ENCODE data around the gene ZNF362. TPM values are rescaled to one million over a fixed set of nuclear protein-coding genes. Genes with fewer than 3 reads are reported as not detected.

ZNF362 gene
- total RNA-seq, 4 donors from 2014 or later: 20.7 to 44.1 (median 26.7) TPM

DNA sequence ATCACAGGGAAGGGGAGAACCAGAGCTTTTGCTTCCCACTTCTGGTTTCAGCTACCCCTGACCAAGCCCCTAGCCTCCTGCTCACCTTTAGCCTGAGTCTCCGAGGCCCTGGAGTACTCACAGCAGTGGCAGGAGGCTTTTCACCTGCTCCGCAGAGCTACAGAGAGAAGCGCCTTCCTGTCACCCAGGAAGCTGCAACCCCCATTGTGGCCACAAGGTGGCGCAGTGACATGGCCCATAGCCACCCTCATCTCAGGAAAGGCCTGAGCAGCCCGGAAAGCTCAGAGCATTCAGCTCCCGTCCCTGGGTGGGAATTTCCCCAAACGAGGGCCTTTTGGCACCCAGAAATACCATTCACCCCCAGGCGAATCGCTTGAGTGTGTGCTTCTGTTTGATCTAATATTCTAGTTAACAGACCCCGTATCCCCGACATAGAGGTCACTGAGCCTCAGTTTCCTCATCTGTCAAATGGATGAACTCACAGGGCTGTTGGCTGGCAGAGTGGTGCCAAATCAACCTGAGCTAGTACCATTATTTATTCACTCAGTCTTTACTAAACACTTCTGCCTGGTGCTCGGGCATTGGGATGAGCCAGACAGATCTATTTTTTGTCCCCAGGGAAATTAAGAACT is 39.3 kb downstream of the ZNF362 start:
- H3K36me3 ChIP-seq: peaks cover 6 to 9% of the 10 kb centered on the region in 2 donors
- no peaks in the 10 kb centered on the region for H3K9me3 ChIP-seq
- WGBS, 2 donors: 47 to 51% methylated on average over 10 to 12 of the region's 12 CpGs
- TF ChIP-seq, protein P1, sequence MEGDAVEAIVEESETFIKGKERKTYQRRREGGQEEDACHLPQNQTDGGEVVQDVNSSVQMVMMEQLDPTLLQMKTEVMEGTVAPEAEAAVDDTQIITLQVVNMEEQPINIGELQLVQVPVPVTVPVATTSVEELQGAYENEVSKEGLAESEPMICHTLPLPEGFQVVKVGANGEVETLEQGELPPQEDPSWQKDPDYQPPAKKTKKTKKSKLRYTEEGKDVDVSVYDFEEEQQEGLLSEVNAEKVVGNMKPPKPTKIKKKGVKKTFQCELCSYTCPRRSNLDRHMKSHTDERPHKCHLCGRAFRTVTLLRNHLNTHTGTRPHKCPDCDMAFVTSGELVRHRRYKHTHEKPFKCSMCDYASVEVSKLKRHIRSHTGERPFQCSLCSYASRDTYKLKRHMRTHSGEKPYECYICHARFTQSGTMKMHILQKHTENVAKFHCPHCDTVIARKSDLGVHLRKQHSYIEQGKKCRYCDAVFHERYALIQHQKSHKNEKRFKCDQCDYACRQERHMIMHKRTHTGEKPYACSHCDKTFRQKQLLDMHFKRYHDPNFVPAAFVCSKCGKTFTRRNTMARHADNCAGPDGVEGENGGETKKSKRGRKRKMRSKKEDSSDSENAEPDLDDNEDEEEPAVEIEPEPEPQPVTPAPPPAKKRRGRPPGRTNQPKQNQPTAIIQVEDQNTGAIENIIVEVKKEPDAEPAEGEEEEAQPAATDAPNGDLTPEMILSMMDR (IDR thresholded peaks at IDR 0.05): peak; percentile 93 to 98 (median 97)
- no peak for TF ChIP-seq POLR2A (IDR thresholded peaks at IDR 0.05)
- peak overlapping the region in 1 of 3 donors; percentile 45 for H3K27ac ChIP-seq
- intact Hi-C loops (cut with DNase I): loop anchor here (2.0 to 10.0 kb wide), 2 partner anchors 73 to 169 kb away; no protein-coding TSS in a partner anchor
- no peak overlapping the region for H3K4me3 ChIP-seq (replicated peaks in 1 of 3)
- DNase-seq: peak; percentile 91
- H3K27me3 ChIP-seq: no peaks in the 10 kb centered on the region
- H3K4me1 ChIP-seq: peaks cover 8 to 9% of the 10 kb centered on the region in 2 donors

DNA sequence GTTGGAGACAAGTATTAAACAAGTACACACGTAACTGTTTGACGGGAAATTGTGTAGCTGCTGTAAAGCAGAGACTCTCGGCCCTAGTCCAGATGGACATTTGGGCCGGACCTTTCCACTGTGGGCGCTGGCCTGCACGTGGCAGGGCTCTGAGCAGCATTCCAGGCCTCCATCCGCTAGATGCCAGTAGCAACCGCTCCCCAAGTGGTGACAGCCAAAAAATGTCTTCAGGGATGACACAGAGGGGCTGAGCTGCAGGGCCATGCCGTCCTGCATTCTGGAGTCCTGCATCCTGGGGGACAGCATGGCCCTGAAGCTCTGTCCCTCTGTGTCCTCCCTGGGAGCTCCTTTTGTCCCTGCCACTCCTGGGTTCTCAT is 39.8 kb downstream of the ZNF362 start:
- no peaks in the 10 kb centered on the region for H3K9me3 ChIP-seq
- TF ChIP-seq POLR2A (IDR thresholded peaks at IDR 0.05): no peak
- TF ChIP-seq, protein P1 (IDR thresholded peaks at IDR 0.05): no peak
- peaks cover 13 to 14% of the 10 kb centered on the region in 2 donors for H3K4me1 ChIP-seq
- peak overlapping the region in 1 of 3 donors; percentile 45 for H3K27ac ChIP-seq
- H3K27me3 ChIP-seq: no peaks in the 10 kb centered on the region
- H3K36me3 ChIP-seq: peaks cover 6 to 9% of the 10 kb centered on the region in 2 donors
- intact Hi-C loops (cut with DNase I): loop anchor here (2.0 to 10.0 kb wide), 2 partner anchors 73 to 169 kb away; no protein-coding TSS in a partner anchor
- H3K4me3 ChIP-seq (replicated peaks in 1 of 3): no peak overlapping the region
- WGBS, 2 donors: 93 to 95% methylated on average over 9 of the region's 9 CpGs
- peak in 1 of 2 donors; percentile 5 for DNase-seq

DNA sequence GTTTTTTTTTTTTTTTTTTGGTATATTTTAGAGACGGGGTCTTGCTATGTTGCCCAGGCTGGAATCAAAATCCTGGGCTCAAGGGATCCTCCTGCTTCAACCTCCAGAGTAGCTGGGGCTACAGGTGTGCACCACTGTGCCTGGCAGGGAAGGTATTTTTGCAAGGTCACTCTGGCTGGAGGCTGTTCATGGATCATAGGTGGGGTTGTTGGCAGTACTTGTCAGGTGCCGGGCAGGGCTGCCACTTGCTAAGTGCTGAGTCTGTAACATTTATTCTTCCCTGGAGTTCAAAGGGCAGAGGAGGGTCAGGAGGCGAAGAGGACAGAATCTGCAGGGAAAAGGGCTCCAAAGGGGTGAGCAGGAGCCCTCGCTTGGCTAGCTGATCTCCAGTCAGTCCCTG is 40.5 kb downstream of the ZNF362 start:
- TF ChIP-seq POLR2A (IDR thresholded peaks at IDR 0.05): no peak
- TF ChIP-seq, protein P1 (IDR thresholded peaks at IDR 0.05): no peak
- WGBS, 2 donors: 95 to 98% methylated on average over 3 to 4 of the region's 4 CpGs
- peak; percentile 26 to 34 for DNase-seq
- no peak overlapping the region for H3K4me3 ChIP-seq (replicated peaks in 1 of 3)
- peaks cover 20 to 22% of the 10 kb centered on the region in 2 donors for H3K4me1 ChIP-seq
- no peaks in the 10 kb centered on the region for H3K9me3 ChIP-seq
- peaks cover 6 to 9% of the 10 kb centered on the region in 2 donors for H3K36me3 ChIP-seq
- intact Hi-C loops (cut with DNase I): loop anchor here (2.0 to 10.0 kb wide), 2 partner anchors 72 to 168 kb away; no protein-coding TSS in a partner anchor
- no peaks in the 10 kb centered on the region for H3K27me3 ChIP-seq
- H3K27ac ChIP-seq: peak overlapping the region in 1 of 3 donors; percentile 45

DNA sequence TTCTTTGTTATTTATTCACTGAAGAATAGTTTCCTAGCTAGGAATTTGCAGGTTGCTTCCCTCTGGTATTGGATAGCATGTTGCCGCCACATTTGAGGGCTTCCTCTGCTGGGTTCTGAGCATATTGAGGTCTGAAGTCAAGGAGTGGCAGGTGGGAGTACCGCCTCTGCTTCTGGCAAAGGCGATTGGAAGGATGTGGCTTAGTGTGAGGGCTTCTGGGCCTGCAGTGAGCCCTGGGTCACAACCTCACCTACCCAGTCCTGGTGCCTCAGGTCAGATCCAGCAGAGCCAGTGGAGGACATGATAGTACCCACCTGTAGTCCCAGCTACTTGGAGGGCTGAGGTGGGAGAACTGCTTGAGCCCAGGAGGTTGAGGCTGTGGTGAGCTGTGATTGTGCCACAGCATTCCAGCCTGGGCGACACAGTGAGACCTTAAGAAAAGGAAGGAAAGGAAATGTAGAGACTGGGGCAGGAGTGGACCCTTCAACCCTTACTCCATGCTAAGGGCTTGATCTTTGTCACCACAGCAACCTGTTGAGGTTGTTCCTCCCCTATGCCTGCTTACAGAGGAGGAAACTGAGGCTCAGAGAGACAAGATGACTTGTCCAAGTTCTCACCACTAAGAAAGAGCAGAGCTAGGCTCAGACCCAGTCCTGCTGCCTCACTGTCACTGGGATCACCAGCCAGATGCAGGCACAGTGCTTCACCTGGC is 41.8 kb downstream of the ZNF362 start:
- Histone ChIP-seq H3K9me3 (no peaks in the 10 kb centered on the region), H3K4me3 (replicated peaks in 1 of 3) (no peak overlapping the region), H3K27ac (peak overlapping the region in 1 of 3 donors; percentile 8), H3K36me3 (peaks cover 6 to 9% of the 10 kb centered on the region in 2 donors), H3K27me3 (no peaks in the 10 kb centered on the region), H3K4me1 (peaks cover 22 to 28% of the 10 kb centered on the region in 2 donors)
- WGBS, 2 donors: 88 to 96% methylated on average over 4 of the region's 4 CpGs
- TF ChIP-seq, protein P1 (IDR thresholded peaks at IDR 0.05): no peak
- no peak for TF ChIP-seq POLR2A (IDR thresholded peaks at IDR 0.05)
- no peak for DNase-seq
- intact Hi-C loops (cut with DNase I): loop anchor here (2.0 to 10.0 kb wide), 2 partner anchors 71 to 167 kb away; no protein-coding TSS in a partner anchor

All from thyroid gland (tissue), 4 donors.